HepG2 (cell line): ENCODE data around the gene TMEM267. TPM values are rescaled to one million over a fixed set of nuclear protein-coding genes. Genes with fewer than 3 reads are reported as not detected.
A peak's percentile ranks its signal among the peaks of the same experiment; 100 is the strongest.

Experiments
- ATM ChIP-seq: fragments of 450-650 bp; IDR thresholded peaks from 2 replicates; pipeline ENCODE4 v1.7.1; 2017; ENCODE audit warnings: mild to moderate bottlenecking, borderline replicate concordance
- DR1 ChIP-seq: sonication (generic); formaldehyde crosslinking; IDR thresholded peaks from 2 replicates; pipeline ENCODE4 v1.8.0; 2021; ENCODE audit warnings: mild to moderate bottlenecking, missing genetic modification reagents, inconsistent platforms
- EED ChIP-seq: sonication (generic); formaldehyde crosslinking; IDR thresholded peaks from 2 replicates; pipeline ENCODE4 v1.5.0; 2020; ENCODE audit warnings: mild to moderate bottlenecking, missing genetic modification reagents
- GLI4 ChIP-seq: sonication (generic); formaldehyde crosslinking; IDR thresholded peaks from 2 replicates; pipeline ENCODE4 v1.5.1; 2020; ENCODE audit warnings: missing genetic modification reagents, mild to moderate bottlenecking, moderate library complexity, borderline replicate concordance
- GPN1 ChIP-seq: sonication (generic); formaldehyde crosslinking; IDR thresholded peaks from 2 replicates; pipeline ENCODE4 v1.5.1; 2020; ENCODE audit warnings: missing genetic modification reagents, borderline replicate concordance
- MAZ ChIP-seq, 2 experiments: sonication (generic) in 1 of 2; formaldehyde crosslinking in 1 of 2; IDR thresholded peaks; 2 replicates each; pipeline versions ENCODE4 v1.5.0 to v1.6.1; 2012 to 2020; ENCODE audit warnings: low read depth in 2 of 2, mild to moderate bottlenecking in 2 of 2, borderline replicate concordance in 1 of 2, improper control_type of control experiment in 1 of 2, low read length in 1 of 2, missing genetic modification reagents in 1 of 2, moderate library complexity in 1 of 2
- MED1 ChIP-seq: sonication (generic); formaldehyde crosslinking; IDR thresholded peaks from 2 replicates; pipeline ENCODE4 v1.4.0; 2020; ENCODE audit warnings: missing genetic modification reagents
- MYNN ChIP-seq: sonication (generic); formaldehyde crosslinking; IDR thresholded peaks from 2 replicates; pipeline ENCODE4 v1.4.0; 2020; ENCODE audit warnings: mild to moderate bottlenecking, low read depth, missing genetic modification reagents
- POLR2G ChIP-seq: fragments of 200-400 bp; formaldehyde crosslinking; IDR thresholded peaks from 2 replicates; pipeline ENCODE4 v1.6.1; 2018; ENCODE audit warnings: mild to moderate bottlenecking, low read depth, low read length, moderate library complexity
- SETDB1 ChIP-seq: sonication (generic); formaldehyde crosslinking; IDR thresholded peaks from 2 replicates; pipeline ENCODE4 v1.5.1; 2020; ENCODE audit warnings: missing genetic modification reagents, mild to moderate bottlenecking, borderline replicate concordance
- SOX5 ChIP-seq: IDR thresholded peaks from 2 replicates; pipeline ENCODE4 v1.6.1; 2016; ENCODE audit warnings: borderline replicate concordance
- ZBTB21 ChIP-seq: sonication (generic); formaldehyde crosslinking; IDR thresholded peaks from 2 replicates; pipeline ENCODE4 v1.4.0; 2020; ENCODE audit warnings: missing genetic modification reagents
- ZNF207 ChIP-seq: fragments of 450-650 bp; IDR thresholded peaks from 2 replicates; pipeline ENCODE4 v1.6.1; 2016; ENCODE audit warnings: antibody characterized with exemption, borderline replicate concordance
- ZNF496 ChIP-seq: sonication (generic); formaldehyde crosslinking; IDR thresholded peaks from 2 replicates; pipeline ENCODE4 v1.8.1; 2023; ENCODE audit warnings: mild to moderate bottlenecking, moderate library complexity, missing genetic modification reagents; ENCODE audit not compliant: insufficient replicate concordance
- ZNF530 ChIP-seq: sonication (generic); formaldehyde crosslinking; IDR thresholded peaks from 2 replicates; pipeline ENCODE4 v1.5.0; 2020; ENCODE audit warnings: low read depth, mild to moderate bottlenecking, missing genetic modification reagents
- ZNF7 ChIP-seq: IDR thresholded peaks from 2 replicates; pipeline ENCODE4 v1.6.1; 2016; ENCODE audit warnings: missing biosample characterization, missing genetic modification reagents
- ZNF749 ChIP-seq: sonication (generic); formaldehyde crosslinking; IDR thresholded peaks from 2 replicates; pipeline ENCODE4 v1.8.0; 2022; ENCODE audit warnings: mild to moderate bottlenecking, missing genetic modification reagents, moderate library complexity, borderline replicate concordance
- ZNF782 ChIP-seq: sonication (generic); formaldehyde crosslinking; IDR thresholded peaks from 2 replicates; pipeline ENCODE4 v1.4.0; 2020; ENCODE audit warnings: missing genetic modification reagents, mild to moderate bottlenecking, borderline replicate concordance
- ZNF784 ChIP-seq: sonication (generic); formaldehyde crosslinking; IDR thresholded peaks from 2 replicates; pipeline ENCODE4 v1.5.1; 2020; ENCODE audit warnings: missing genetic modification reagents, mild to moderate bottlenecking, borderline replicate concordance
- ZNF83 ChIP-seq: sonication (generic); formaldehyde crosslinking; IDR thresholded peaks from 2 replicates; pipeline ENCODE4 v1.4.0; 2020; ENCODE audit warnings: missing genetic modification reagents, mild to moderate bottlenecking, borderline replicate concordance
- ZSCAN25 ChIP-seq: sonication (generic); formaldehyde crosslinking; IDR thresholded peaks from 2 replicates; pipeline ENCODE4 v1.8.0; 2022; ENCODE audit warnings: mild to moderate bottlenecking, missing genetic modification reagents
- polyA plus RNA-seq, 8 experiments: library from polyadenylated mRNA; depleted of rRNA in 3 of 8; stranded (reverse) in 7 of 8; unstranded in 1 of 8; fragments of >200 nt; fragmentation: Illumina TruSeq in 4 of 8; extraction: Trizol in 4 of 8; gene quantifications; 2 replicates each; pipeline versions ENCODE4 v1.2.1 to v1.2.3, GENCODE V29; 2011 to 2016; ENCODE audit warnings: low read depth in 4 of 8, missing spikeins in 1 of 8, mixed read lengths in 1 of 8; ENCODE audit not compliant: insufficient read depth in 1 of 8
- total RNA-seq, 5 experiments: library from RNA; depleted of rRNA; stranded (reverse); fragments of >200 nt; fragmentation: Illumina TruSeq; extraction: Trizol; gene quantifications; 2 replicates each; pipeline ENCODE4 v1.2.3, GENCODE V29; 2016; ENCODE audit warnings: low read depth in 1 of 5
- TF ChIP-seq, protein P1 (sequence below): sonication (generic); formaldehyde crosslinking; IDR thresholded peaks from 2 replicates; pipeline ENCODE4 v1.4.0; 2020; ENCODE audit warnings: mild to moderate bottlenecking, missing genetic modification reagents, borderline replicate concordance
- TF ChIP-seq, protein P2 (sequence below): sonication (generic); formaldehyde crosslinking; IDR thresholded peaks from 2 replicates; pipeline ENCODE4 v1.5.0; 2020; ENCODE audit warnings: missing genetic modification reagents
- TF ChIP-seq, protein P3 (sequence below): sonication (generic); formaldehyde crosslinking; IDR thresholded peaks from 2 replicates; pipeline ENCODE4 v1.5.0; 2020; ENCODE audit warnings: missing genetic modification reagents

Gene TMEM267
- total and polyA plus RNA-seq, 2 of the 13 experiments (the other 11 are each of a cell fraction or from before 2014, with no cell fraction given), result 8.9 to 12.6 TPM

- TF ChIP-seq MYNN (CRISPR knock-in tag), result 0 out of 2 replicates have a peak, but pooled peaks have one; percentile 36
- TF ChIP-seq, protein P1, sequence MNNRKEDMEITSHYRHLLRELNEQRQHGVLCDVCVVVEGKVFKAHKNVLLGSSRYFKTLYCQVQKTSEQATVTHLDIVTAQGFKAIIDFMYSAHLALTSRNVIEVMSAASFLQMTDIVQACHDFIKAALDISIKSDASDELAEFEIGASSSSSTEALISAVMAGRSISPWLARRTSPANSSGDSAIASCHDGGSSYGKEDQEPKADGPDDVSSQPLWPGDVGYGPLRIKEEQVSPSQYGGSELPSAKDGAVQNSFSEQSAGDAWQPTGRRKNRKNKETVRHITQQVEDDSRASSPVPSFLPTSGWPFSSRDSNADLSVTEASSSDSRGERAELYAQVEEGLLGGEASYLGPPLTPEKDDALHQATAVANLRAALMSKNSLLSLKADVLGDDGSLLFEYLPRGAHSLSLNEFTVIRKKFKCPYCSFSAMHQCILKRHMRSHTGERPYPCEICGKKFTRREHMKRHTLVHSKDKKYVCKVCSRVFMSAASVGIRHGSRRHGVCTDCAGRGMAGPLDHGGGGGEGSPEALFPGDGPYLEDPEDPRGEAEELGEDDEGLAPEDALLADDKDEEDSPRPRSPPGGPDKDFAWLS, result 0 out of 2 replicates have a peak, but pooled peaks have one; percentile 55
- no peak for TF ChIP-seq ZSCAN25 (CRISPR knock-in tag)
- 0 out of 2 replicates have a peak, but pooled peaks have one; percentile 33 for TF ChIP-seq ZNF83 (CRISPR knock-in tag)
- TF ChIP-seq, protein P2, sequence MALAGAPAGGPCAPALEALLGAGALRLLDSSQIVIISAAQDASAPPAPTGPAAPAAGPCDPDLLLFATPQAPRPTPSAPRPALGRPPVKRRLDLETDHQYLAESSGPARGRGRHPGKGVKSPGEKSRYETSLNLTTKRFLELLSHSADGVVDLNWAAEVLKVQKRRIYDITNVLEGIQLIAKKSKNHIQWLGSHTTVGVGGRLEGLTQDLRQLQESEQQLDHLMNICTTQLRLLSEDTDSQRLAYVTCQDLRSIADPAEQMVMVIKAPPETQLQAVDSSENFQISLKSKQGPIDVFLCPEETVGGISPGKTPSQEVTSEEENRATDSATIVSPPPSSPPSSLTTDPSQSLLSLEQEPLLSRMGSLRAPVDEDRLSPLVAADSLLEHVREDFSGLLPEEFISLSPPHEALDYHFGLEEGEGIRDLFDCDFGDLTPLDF (CRISPR knock-in tag), result no peak
- peak; percentile 98 for TF ChIP-seq POLR2G
- TF ChIP-seq ZNF530 (CRISPR knock-in tag), result 0 out of 2 replicates have a peak, but pooled peaks have one; percentile 36
- no peak; the same call in none of the 2 replicates for TF ChIP-seq MED1 (CRISPR knock-in tag)
- no peak for TF ChIP-seq GPN1 (CRISPR knock-in tag)
- no peak for TF ChIP-seq SETDB1 (CRISPR knock-in tag)
- no peak for TF ChIP-seq ZBTB21 (CRISPR knock-in tag)
- TF ChIP-seq ZNF784, result no peak; the same call in 1 of the 2 replicates
- no peak for TF ChIP-seq ATM
- no peak for TF ChIP-seq ZNF496
- 0 out of 2 replicates have a peak, but pooled peaks have one; percentile 14 for TF ChIP-seq MAZ (IDR thresholded peaks at IDR 0.05; ENCODE audit: borderline replicate concordance, low read depth, low read length)
- TF ChIP-seq MAZ (CRISPR knock-in tag; IDR thresholded peaks at IDR 0.05; ENCODE audit: low read depth), result peak; percentile 85
- no peak for TF ChIP-seq ZNF7
- TF ChIP-seq, protein P3, sequence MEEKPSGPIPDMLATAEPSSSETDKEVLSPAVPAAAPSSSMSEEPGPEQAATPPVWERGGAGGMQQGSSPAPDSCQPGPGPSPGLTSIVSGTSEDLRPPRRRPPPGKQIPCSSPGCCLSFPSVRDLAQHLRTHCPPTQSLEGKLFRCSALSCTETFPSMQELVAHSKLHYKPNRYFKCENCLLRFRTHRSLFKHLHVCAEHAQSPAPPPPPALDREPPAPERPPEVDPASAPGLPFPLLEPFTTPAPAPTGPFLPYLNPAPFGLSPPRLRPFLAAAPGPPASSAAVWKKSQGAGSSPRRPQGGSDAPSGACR (CRISPR knock-in tag), result 0 out of 2 replicates have a peak, but pooled peaks have one; percentile 2
- peak; percentile 92; the same call in 1 of the 2 replicates for TF ChIP-seq GLI4 (CRISPR knock-in tag)
- TF ChIP-seq ZNF749 (CRISPR knock-in tag), result peak; percentile 43; the same call in 1 of the 2 replicates
- TF ChIP-seq ZNF207, result no peak
- peak; percentile 14; the same call in 1 of the 2 replicates for TF ChIP-seq SOX5 (CRISPR knock-in tag)
- 0 out of 2 replicates have a peak, but pooled peaks have one; percentile 57 for TF ChIP-seq ZNF782 (CRISPR knock-in tag)
- peak; percentile 75 for TF ChIP-seq DR1 (CRISPR knock-in tag)
- peak; percentile 62; the same call in 1 of the 2 replicates for TF ChIP-seq EED (CRISPR knock-in tag)
Measured at GRCh38 chr5:43483298-43484105, at the start of gene TMEM267 (continued).
